T-helper 2 cell treated with Interferon-gamma antibody and Interleukin-4, amounts not matched to agents 5 μg/mL and 100 μg/mL, for 36 hours (primary cell): Measurements from ENCODE around the gene EHD4.

Source experiments
- DNase-seq: peaks from one replicate; pipeline ENCODE4 v3.0.0; 2021; ENCODE audit warnings: low spot score
- H3K27ac Mint-ChIP-seq: one replicate; pipeline ENCODE4 v1.8.0; 2021; ENCODE audit warnings: mild to moderate bottlenecking, mixed read lengths
- H3K27me3 Mint-ChIP-seq: one replicate; pipeline ENCODE4 v1.8.0; 2021; ENCODE audit warnings: low read depth, mixed read lengths
- H3K36me3 Mint-ChIP-seq: one replicate; pipeline ENCODE4 v1.8.0; 2021; ENCODE audit warnings: low read depth, mixed read lengths
- H3K4me1 Mint-ChIP-seq: one replicate; pipeline ENCODE4 v1.8.0; 2021; ENCODE audit warnings: low read depth, mixed read lengths
- H3K4me3 Mint-ChIP-seq: one replicate; pipeline ENCODE4 v1.8.0; 2022; ENCODE audit warnings: mild to moderate bottlenecking, moderate library complexity, mixed read lengths
- H3K9me3 Mint-ChIP-seq: one replicate; pipeline ENCODE4 v1.8.0; 2021; ENCODE audit warnings: mixed read lengths

EHD4 gene

DNA sequence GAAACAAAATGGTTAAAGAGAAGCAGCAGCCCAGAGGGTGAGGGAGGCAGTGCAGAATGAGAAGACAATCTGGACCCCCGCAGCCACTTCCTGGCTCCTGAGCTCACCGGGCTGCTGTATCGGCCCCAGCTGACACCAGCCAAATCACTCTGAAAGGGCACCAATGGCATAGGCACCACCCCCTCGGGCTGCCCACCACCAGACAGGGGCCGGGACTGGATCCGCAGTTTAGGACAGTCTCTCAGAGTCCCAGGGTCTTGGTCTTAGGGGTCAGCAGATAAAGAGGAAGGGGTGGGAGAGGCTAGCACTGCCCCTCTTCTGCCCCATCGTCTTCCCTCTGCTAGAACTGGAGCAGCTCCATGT is 17.9 kb upstream of the EHD4 start:
- H3K27ac Mint-ChIP-seq: no peak overlapping the region
- DNase-seq: no peak
- no peak overlapping the region for H3K4me3 Mint-ChIP-seq
- H3K4me1 Mint-ChIP-seq: no peaks in the 10 kb centered on the region
- H3K36me3 Mint-ChIP-seq: no peaks in the 10 kb centered on the region
- H3K9me3 Mint-ChIP-seq: no peaks in the 10 kb centered on the region
- no peaks in the 10 kb centered on the region for H3K27me3 Mint-ChIP-seq

DNA sequence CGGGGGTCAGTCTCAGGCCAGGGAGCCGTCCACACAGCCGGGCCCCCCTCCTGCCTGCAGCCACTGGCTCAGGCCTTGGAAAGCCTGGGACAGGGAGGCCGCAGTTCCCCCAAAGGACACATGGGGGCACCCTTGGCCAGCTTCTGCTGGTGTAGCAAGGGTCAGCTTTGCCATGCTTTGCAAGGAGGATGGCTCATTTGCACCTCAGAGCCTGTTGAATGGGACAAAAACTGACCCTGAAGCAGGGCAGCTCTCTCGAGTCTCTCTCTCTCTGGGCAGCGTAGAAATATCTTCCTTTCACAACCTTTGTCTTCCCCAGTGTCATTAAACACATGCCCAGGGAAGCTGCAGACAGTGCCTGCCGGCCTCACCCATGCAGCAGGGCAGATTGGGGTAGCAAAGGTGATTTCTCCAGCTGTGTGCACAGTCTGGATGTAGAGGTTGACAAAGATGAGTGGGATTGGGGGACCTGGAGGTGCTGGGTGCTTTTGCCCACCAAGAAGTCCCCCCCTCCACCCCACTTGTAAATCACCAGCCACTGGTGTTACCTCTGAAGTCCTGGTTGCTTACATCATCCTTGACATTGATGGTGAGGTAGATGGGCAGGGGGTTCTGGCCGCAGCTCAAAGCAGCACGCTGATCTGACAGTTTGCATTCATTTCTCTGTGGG is 17.4 kb upstream of the EHD4 start:
- H3K36me3 Mint-ChIP-seq: no peaks in the 10 kb centered on the region
- no peak overlapping the region for H3K4me3 Mint-ChIP-seq
- no peak overlapping the region for H3K27ac Mint-ChIP-seq
- no peaks in the 10 kb centered on the region for H3K4me1 Mint-ChIP-seq
- no peaks in the 10 kb centered on the region for H3K9me3 Mint-ChIP-seq
- H3K27me3 Mint-ChIP-seq: no peaks in the 10 kb centered on the region
- peak; percentile 67 for DNase-seq

DNA sequence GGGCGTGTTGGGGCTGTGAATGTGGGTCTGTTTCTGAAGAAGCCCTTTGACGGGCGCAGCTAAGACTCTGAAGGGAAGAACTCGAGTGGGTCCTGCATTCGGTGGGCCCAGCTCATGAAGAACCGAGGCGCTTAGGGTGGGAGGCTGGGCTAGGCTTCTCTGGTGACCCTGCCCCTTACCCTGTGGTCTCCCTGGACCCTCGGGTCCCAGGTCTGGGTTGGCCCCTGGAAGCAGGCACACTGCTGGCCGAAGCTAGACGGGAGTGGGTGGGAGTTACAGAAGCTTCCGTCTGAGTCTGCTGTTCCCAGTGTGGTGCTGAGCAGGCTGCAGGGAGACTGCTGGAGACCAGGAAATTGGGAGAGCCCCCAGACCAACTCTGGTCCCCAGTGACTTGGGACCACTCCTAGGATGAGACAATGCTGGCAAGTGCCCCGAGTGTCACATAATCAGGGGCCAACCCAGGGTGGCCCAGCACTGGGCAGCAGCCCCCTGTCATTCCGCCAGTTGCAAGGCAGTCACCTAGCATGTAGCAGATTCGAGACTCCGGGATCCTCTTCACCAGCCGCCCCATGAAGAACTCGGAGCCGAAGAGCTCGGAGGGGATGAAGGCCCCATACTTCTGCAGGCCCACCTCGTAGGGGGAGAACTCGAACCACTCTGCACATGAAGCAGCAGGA is 16.7 kb upstream of the EHD4 start:
- Mint-ChIP-seq H3K9me3 (no peaks in the 10 kb centered on the region), H3K27ac (no peak overlapping the region), H3K4me1 (no peaks in the 10 kb centered on the region), H3K36me3 (no peaks in the 10 kb centered on the region), H3K4me3 (no peak overlapping the region), H3K27me3 (no peaks in the 10 kb centered on the region)
- DNase-seq: no peak

DNA sequence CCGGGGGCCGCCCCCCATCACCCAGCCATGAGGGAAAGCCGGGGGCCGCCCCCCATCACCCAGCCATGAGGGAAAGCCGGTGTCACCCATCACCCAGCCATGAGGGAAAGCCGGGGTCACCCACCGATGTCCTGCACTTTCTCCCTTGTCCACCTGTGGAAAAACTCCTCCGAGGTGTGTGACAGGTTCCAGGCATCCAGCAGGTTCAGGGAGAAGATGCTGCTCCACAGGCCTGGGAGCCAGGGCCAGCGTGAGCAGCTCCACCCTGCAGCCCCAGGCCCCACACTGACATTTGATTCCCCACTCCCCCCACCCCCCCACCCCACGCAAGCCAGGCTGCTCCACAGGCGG is 15.5 kb upstream of the EHD4 start:
- H3K36me3 Mint-ChIP-seq: no peaks in the 10 kb centered on the region
- H3K9me3 Mint-ChIP-seq: no peaks in the 10 kb centered on the region
- H3K4me1 Mint-ChIP-seq: no peaks in the 10 kb centered on the region
- H3K4me3 Mint-ChIP-seq: no peak overlapping the region
- H3K27me3 Mint-ChIP-seq: no peaks in the 10 kb centered on the region
- H3K27ac Mint-ChIP-seq: no peak overlapping the region
- no peak for DNase-seq

DNA sequence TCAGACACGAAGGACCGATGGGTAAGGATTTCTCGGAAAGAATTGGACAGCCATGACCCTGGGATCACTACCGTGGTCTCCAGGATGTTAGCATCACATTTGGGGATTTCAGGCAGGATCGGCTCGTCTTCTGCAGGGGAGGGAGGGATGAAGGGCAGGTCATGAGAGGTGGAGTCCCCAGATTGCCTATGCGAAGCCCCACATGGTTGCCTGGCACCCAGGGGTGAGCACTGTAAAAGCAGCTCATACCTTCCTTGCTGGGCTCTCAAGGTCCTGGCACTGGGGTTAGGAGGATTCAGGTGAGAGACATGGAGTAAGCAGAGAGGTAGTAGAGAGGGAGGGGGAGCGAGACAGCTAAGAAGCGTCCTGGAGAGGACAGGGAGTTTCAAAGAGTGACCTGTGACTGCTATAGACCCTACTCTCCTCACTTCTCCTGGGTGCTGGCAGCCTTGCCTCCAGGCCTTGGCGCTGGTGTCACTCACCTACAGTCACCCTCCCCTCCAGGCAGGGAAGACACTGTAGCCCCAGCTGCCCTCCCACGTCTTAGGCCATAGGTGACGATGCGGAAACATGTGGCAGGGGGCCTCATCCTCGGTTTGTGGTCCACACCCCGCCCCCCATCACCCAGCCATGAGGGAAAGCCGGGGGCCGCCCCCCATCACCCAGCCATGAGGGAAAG is 15.0 kb upstream of the EHD4 start:
- H3K4me1 Mint-ChIP-seq: no peaks in the 10 kb centered on the region
- H3K27ac Mint-ChIP-seq: no peak overlapping the region
- H3K9me3 Mint-ChIP-seq: no peaks in the 10 kb centered on the region
- DNase-seq: no peak
- H3K4me3 Mint-ChIP-seq: no peak overlapping the region
- H3K36me3 Mint-ChIP-seq: no peaks in the 10 kb centered on the region
- H3K27me3 Mint-ChIP-seq: no peaks in the 10 kb centered on the region

DNA sequence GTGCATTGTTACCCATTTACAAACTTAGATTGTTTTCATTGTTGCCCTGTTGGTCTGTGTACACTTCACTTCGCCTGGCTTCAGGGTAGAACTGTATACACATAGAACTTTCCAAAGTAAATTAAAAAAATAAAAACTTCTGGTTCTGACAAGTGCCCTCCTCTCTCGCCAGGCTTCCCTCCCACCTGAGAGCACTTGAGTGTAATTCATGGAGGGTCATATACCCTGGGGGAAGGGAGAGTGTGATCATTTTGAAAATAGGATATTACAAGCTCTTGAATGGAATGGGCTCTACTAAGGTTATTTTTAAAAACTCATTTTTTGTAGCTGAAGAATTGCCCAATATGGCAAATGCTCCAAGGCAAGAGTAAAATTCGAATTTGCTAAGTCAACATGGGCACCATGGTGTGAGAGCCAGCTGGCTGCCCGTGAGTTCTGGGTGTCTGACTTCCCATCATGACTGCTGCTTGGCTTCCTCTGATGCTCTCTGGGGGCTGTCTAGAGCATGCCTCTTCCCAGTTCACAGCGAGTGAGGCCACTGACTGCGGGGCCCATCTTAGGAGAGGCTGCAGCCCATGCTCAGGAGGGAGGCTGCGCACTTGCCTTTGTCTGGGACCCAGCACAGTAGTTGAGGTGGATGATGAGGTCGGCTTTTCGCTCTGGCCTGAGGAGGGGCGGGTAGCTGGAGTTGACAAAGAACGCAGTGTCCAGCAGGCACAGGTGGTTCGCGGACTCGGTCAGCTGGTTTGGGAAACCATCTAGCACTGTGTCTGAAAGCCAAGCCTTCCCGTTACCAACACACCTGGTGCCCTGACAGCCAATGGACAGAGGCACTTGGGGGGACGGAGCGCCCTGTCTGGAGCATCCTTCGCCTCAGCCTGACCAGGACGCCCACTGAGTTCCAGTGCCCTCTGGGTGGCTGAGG is 13.1 kb upstream of the EHD4 start:
- DNase-seq: no peak
- H3K4me3 Mint-ChIP-seq: no peak overlapping the region
- no peaks in the 10 kb centered on the region for H3K36me3 Mint-ChIP-seq
- H3K27ac Mint-ChIP-seq: no peak overlapping the region
- H3K27me3 Mint-ChIP-seq: no peaks in the 10 kb centered on the region
- H3K9me3 Mint-ChIP-seq: no peaks in the 10 kb centered on the region
- H3K4me1 Mint-ChIP-seq: peaks cover 12% of the 10 kb centered on the region

DNA sequence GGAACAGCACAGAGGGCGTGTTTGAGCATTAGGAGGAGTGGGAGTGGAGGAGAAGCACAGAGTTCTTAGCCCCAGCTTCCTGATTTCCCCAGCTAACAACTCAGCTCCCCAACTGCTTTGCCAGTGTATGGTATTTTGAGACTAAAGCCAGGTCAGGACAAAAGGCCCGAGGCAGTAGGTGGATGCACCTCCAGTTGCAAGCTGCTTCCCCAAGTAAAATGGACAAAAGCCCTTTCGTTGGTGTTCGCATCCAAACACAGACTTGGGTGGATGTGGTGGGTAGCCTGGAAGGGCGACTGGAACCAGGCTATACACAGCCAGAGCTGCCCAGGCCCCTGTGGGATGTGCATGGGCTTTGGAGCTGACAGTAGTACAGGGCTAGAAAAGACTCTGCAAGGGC is 12.3 kb upstream of the EHD4 start:
- Mint-ChIP-seq H3K27me3 (no peaks in the 10 kb centered on the region), H3K4me1 (peaks cover 15% of the 10 kb centered on the region), H3K4me3 (no peak overlapping the region), H3K9me3 (no peaks in the 10 kb centered on the region), H3K27ac (no peak overlapping the region), H3K36me3 (no peaks in the 10 kb centered on the region)
- DNase-seq: no peak

DNA sequence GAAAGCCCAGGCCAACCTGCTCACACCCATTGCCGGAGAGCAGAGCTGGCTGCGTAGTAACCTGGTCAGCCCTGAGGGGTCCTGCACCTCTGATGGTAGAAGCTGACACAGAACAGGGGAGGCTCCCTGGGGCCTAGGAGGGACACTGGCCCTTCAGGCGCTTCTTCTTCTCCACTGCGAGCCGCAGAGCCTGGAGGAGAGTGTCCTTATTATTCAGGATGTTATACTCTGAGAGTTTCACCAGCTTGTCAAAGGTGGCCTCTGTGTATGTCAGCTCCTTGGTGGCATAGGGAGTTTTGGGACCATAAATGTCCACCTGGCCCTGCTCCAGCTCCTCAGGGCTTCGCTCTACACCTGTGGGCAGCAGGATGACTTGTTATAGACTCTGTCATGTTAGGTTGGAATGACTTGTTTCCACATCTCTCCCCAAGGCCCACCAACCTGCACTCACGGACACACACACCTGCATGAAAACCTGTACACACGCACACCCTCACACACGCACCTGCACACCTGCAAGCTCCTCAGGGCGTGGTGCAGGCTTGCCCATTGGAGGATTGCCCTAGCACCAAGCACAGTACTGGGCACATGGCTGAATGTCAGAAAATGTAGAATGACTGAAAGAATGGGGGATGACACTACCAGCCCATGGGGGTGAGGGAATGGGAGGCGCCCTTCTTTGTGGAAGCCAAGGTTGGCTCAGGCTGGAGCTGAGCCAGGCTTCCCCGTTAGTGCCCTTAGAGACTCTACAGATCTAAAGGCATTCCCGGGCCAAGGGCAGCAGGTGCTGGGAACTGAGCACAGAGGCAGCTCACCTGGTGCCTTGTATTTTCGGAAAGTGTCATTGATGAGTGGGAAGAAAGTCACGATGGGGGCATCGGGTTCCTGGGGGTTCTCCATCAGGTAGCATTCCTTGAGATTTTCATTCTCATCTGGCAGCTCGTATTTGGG is 11.5 kb upstream of the EHD4 start:
- H3K36me3 Mint-ChIP-seq: no peaks in the 10 kb centered on the region
- no peaks in the 10 kb centered on the region for H3K27me3 Mint-ChIP-seq
- no peaks in the 10 kb centered on the region for H3K9me3 Mint-ChIP-seq
- no peak overlapping the region for H3K27ac Mint-ChIP-seq
- no peak overlapping the region for H3K4me3 Mint-ChIP-seq
- peaks cover 15% of the 10 kb centered on the region for H3K4me1 Mint-ChIP-seq
- no peak for DNase-seq

DNA sequence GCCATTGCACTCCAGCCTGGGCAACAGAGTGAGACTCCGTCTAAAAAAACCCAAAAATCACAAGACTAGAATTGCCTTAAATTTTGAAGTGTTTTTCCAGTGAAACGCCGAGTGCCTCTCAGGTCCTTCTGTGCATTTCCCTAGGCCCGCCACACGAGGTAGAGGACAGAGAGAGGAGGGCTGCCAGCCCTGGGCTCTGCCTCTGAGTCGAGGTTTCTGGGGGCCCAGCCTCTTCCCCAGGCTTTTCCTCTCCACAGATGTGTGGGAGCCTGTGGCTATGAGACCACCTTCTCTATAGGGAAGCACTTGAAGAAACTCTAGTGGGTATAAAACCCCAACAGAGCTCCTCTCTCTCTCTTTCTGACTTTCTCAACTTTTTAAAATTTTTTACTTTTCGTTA is 10.9 kb upstream of the EHD4 start:
- no peak for DNase-seq
- no peaks in the 10 kb centered on the region for H3K9me3 Mint-ChIP-seq
- H3K4me1 Mint-ChIP-seq: peaks cover 18% of the 10 kb centered on the region
- H3K36me3 Mint-ChIP-seq: no peaks in the 10 kb centered on the region
- no peak overlapping the region for H3K4me3 Mint-ChIP-seq
- H3K27ac Mint-ChIP-seq: no peak overlapping the region
- peaks cover 1% of the 10 kb centered on the region for H3K27me3 Mint-ChIP-seq

DNA sequence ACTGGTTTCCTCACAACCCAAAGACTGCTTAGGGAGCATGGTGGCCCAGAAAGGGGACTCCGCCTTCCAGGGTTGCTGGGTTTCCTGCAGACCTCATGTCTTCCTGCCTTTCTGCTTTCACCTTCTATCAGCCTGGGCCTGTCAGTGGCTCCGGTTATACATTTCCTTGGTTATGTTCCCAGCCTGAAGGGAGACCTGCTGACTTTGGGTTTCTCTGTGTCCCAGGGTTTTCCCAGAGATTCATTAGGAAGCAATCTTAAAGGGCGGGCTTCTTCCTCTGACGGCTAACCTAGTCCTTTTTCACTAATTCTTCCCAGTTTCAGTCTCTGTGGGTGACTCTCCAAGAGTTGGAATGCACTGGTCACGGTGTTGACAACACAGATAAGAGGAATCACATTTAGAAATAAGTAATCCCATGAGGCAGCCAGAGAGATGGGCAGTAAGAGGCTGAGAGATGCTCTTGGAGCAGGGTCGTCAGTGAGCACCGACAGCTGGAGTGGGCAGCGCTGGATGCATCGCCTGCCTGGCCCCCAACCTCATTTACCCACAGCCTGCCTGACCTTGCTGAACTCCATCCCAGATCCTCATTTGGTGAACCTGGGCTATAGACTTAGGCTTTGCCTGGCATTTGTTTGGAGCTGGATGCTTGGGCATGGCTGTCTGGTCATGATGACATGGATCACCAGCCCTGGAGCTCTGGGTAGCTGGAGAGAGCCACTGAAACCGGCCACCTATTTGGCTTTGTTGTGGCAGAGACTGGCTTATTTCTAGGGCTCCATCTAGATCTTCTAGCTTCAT is 10.0 kb upstream of the EHD4 start:
- no peaks in the 10 kb centered on the region for H3K9me3 Mint-ChIP-seq
- no peak for DNase-seq
- no peak overlapping the region for H3K27ac Mint-ChIP-seq
- H3K4me1 Mint-ChIP-seq: peaks cover 19% of the 10 kb centered on the region
- peaks cover 5% of the 10 kb centered on the region for H3K27me3 Mint-ChIP-seq
- no peak overlapping the region for H3K4me3 Mint-ChIP-seq
- H3K36me3 Mint-ChIP-seq: no peaks in the 10 kb centered on the region

DNA sequence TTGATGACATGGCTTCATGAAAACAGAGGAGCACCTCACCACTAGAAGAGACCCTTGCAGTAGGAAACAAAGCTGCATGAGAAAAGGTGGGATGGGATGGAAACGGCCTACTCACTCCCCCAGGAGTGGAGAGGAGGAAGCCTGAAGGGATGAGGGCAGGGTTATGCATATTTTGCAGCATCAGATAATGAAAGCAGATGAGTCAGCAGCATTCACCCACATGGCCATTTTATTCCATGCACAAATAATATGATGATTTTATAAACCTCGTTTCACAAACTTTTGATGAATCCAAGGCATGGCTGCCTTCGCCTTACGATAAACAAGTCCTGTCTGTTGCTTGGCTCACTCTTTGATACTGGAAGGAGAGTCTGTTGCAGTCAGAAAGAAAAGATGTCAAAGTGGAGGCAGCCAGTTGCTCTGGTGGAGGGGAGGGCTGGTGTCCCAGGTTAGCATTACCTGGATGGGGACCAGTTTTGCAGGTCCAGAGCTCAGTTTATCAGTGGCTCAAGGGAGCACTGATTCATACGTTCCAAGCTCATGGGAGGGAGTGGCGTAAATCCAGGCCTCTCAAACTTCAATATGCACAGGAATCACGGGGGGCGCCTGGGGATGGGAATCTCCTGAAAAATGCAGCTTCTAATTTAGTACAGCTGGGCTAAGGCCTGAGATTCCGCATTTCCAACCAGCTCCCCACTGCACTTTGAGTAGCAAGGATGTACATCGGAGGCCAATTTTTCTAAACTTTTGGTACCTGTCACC is 9.2 kb upstream of the EHD4 start:
- Mint-ChIP-seq H3K27ac (no peak overlapping the region), H3K9me3 (no peaks in the 10 kb centered on the region), H3K27me3 (peaks cover 5% of the 10 kb centered on the region), H3K36me3 (no peaks in the 10 kb centered on the region), H3K4me1 (peaks cover 19% of the 10 kb centered on the region), H3K4me3 (no peak overlapping the region)
- no peak for DNase-seq

DNA sequence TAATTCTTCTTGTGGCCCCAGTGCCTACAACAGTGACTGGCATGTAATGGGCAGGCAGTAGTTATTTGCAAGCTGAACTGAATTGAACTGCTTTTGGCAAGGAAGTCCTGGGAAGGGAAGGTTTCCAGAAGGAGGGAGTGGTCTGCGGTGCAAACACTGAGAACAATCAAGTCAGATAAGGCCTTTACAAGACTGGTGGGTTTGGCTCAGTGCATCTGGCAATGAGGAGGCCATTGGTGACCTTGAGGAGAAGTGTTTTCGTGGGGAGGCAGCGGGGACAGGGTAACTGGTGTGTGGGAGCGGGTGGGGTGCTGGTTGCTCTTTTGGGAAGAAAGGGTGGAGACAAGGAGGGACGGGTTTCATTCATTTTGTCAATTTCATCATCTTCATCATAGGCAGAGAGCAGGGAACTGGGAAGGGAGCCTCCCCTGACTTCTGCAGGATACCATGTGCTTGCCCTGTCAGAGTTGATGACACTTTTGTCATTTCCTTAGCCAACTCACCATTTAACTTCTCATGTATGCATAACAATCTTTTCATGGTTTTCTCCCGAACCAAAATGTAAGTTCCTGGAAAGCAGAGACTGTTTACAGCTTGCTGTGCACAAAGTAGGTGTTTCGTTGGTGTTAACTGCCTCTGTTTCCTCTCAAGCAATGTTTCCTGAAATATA is 8.4 kb upstream of the EHD4 start:
- Mint-ChIP-seq H3K4me3 (no peak overlapping the region), H3K9me3 (no peaks in the 10 kb centered on the region), H3K36me3 (no peaks in the 10 kb centered on the region), H3K27me3 (peaks cover 8% of the 10 kb centered on the region), H3K27ac (peak overlapping the region; percentile 23), H3K4me1 (peaks cover 19% of the 10 kb centered on the region)
- no peak for DNase-seq
